Measurements from ENCODE around the gene SLC8A1.

The SLC8A1 gene

GRCh38 chr2:40285391-40285790 lies 166.5 kb downstream of the SLC8A1 start:
- no peak for DNase-seq (ENCODE audit: extremely low spot score)
- POLR2A ChIA-PET: no interaction called here
- CTCF ChIA-PET: interaction anchor here (4.0 kb wide), 1 partner anchor 10 kb away, joined by 14 read pairs; no protein-coding TSS in a partner anchor
- no peak for TF ChIP-seq CTCF (IDR thresholded peaks at IDR 0.05; ENCODE audit: control extremely low read depth, extremely low read depth, low read depth, missing control alignments)

- no peak for TF ChIP-seq CTCF (IDR thresholded peaks at IDR 0.05; ENCODE audit: control extremely low read depth, extremely low read depth, low read depth, missing control alignments)
- DNase-seq (ENCODE audit: extremely low spot score): no peak
- CTCF ChIA-PET: interaction anchor here (4.0 kb wide), 1 partner anchor 10 kb away, joined by 14 read pairs; no protein-coding TSS in a partner anchor
- POLR2A ChIA-PET: no interaction called here
Observed at GRCh38 chr2:40284797-40285196, 167.1 kb downstream of the SLC8A1 start.

GRCh38 chr2:40283111-40283909 lies 168.6 kb downstream of the SLC8A1 start:
- ChIA-PET CTCF (interaction anchor here (1.3 to 4.0 kb wide), 3 partner anchors 8 to 370 kb away, joined by 3 to 14 read pairs (median 4); no protein-coding TSS in a partner anchor), POLR2A (no interaction called here)
- no peak for DNase-seq (ENCODE audit: extremely low spot score)
- no peak for TF ChIP-seq CTCF (IDR thresholded peaks at IDR 0.05; ENCODE audit: control extremely low read depth, extremely low read depth, low read depth, missing control alignments)

- POLR2A ChIA-PET: no interaction called here
- DNase-seq (ENCODE audit: extremely low spot score): no peak
- no peak for TF ChIP-seq CTCF (IDR thresholded peaks at IDR 0.05; ENCODE audit: control extremely low read depth, extremely low read depth, low read depth, missing control alignments)
- CTCF ChIA-PET: interaction anchor here (1.3 to 4.0 kb wide), 3 partner anchors 7 to 369 kb away, joined by 3 to 14 read pairs (median 4); no protein-coding TSS in a partner anchor
Observed at GRCh38 chr2:40282428-40282827, 169.5 kb downstream of the SLC8A1 start.

- no peak for TF ChIP-seq CTCF (IDR thresholded peaks at IDR 0.05; ENCODE audit: control extremely low read depth, extremely low read depth, low read depth, missing control alignments)
- ChIA-PET CTCF (interaction anchor here (1.1 to 1.3 kb wide), 3 partner anchors 10 to 38 kb away, joined by 3 to 4 read pairs (median 4); no protein-coding TSS in a partner anchor), POLR2A (no interaction called here)
- DNase-seq (ENCODE audit: extremely low spot score): no peak
Observed at GRCh38 chr2:40281021-40281940, 170.6 kb downstream of the SLC8A1 start.

- no peak for DNase-seq (ENCODE audit: extremely low spot score)
- CTCF ChIA-PET: no interaction called here
- no peak for TF ChIP-seq CTCF (IDR thresholded peaks at IDR 0.05; ENCODE audit: control extremely low read depth, extremely low read depth, low read depth, missing control alignments)
- POLR2A ChIA-PET: no interaction called here
Observed at GRCh38 chr2:40279482-40279881, 172.4 kb downstream of the SLC8A1 start.
